ENCODE results near the gene AGMO.

AGMO gene

DNA sequence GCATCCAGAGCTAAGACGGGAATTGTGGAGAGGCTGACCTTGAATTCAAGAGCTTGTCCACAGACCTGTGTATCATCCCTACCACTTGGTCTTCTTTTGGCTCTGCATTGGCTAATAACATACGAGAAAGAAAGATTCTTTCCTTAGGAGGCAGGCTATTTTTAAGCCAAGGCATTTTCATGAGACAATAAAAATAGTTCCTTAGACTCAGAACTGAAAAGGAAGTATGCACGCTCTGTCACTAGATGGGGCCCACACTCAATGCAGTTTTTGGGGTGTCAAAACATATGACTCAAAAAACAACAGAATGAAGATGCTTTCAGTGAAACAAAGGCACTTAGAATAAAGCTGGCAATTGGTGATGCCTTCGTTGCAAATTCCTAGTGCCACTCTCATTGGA is 393.3 kb downstream of the AGMO start:
- Histone ChIP-seq H3K27ac (ENCODE audit: low read length, poor library complexity, severe bottlenecking) (no peak overlapping the region), H3K14ac (ENCODE audit: low read length in 2 of 2) (no peak overlapping the region), H3K27me3 (ENCODE audit: control insufficient read depth in 1 of 2, insufficient read depth in 1 of 2, low read length in 2 of 2) (no peaks in the 10 kb centered on the region), H3K9me3 (ENCODE audit: control insufficient read depth, low read length) (no peaks in the 10 kb centered on the region), H2BK5ac (ENCODE audit: low read depth, low read length, poor library complexity, severe bottlenecking) (no peak overlapping the region), H3K4me2 (ENCODE audit: low read length, poor library complexity, severe bottlenecking) (no peak overlapping the region), H3K4me3 (ENCODE audit: insufficient read depth in 1 of 2, low read depth in 1 of 2, low read length in 2 of 2) (no peak overlapping the region), H3K18ac (ENCODE audit: low read depth in 1 of 2, low read length in 2 of 2) (no peak overlapping the region), H2BK120ac (ENCODE audit: low read depth, low read length) (no peak overlapping the region), H3K23ac (ENCODE audit: low read length in 2 of 2) (no peak overlapping the region), H2BK12ac (ENCODE audit: low read length in 2 of 2) (no peak overlapping the region), H2AK5ac (ENCODE audit: low read length, severe bottlenecking) (no peak overlapping the region), H4K8ac (ENCODE audit: low read length) (no peak overlapping the region), H3K36me3 (ENCODE audit: control insufficient read depth in 1 of 2, insufficient read depth in 2 of 2, low read depth in 1 of 2, low read length in 2 of 2) (no peaks in the 10 kb centered on the region), H2AFZ (ENCODE audit: low read depth, low read length) (no peak overlapping the region), H3K4me1 (ENCODE audit: control insufficient read depth, insufficient read depth, low read depth, low read length) (no peaks in the 10 kb centered on the region), H2BK15ac (ENCODE audit: low read depth, poor library complexity, severe bottlenecking) (no peak overlapping the region), H3K4ac (ENCODE audit: low read depth in 1 of 2, low read length in 2 of 2) (no peak overlapping the region), H4K91ac (ENCODE audit: low read length) (no peak overlapping the region), H3K9ac (ENCODE audit: low read length) (no peak overlapping the region), H3K79me1 (replicated peaks; ENCODE audit: low read length, poor library complexity, severe bottlenecking) (no peaks in the 10 kb centered on the region)
- 86% methylated on average over 4 of the region's 4 CpGs for WGBS
- no peak for DNase-seq

- H4K8ac ChIP-seq (ENCODE audit: low read length): no peak overlapping the region
- no peak overlapping the region for H2AK5ac ChIP-seq (ENCODE audit: low read length, severe bottlenecking)
- no peak overlapping the region for H2BK5ac ChIP-seq (ENCODE audit: low read depth, low read length, poor library complexity, severe bottlenecking)
- H3K9ac ChIP-seq (ENCODE audit: low read length): no peak overlapping the region
- H3K27me3 ChIP-seq (ENCODE audit: control insufficient read depth in 1 of 2, insufficient read depth in 1 of 2, low read length in 2 of 2): no peaks in the 10 kb centered on the region
- no peak overlapping the region for H4K91ac ChIP-seq (ENCODE audit: low read length)
- H2AFZ ChIP-seq (ENCODE audit: low read depth, low read length): no peak overlapping the region
- H3K14ac ChIP-seq (ENCODE audit: low read length in 2 of 2): no peak overlapping the region
- no peaks in the 10 kb centered on the region for H3K79me1 ChIP-seq (replicated peaks; ENCODE audit: low read length, poor library complexity, severe bottlenecking)
- H3K27ac ChIP-seq (ENCODE audit: low read length, poor library complexity, severe bottlenecking): no peak overlapping the region
- no peak overlapping the region for H3K23ac ChIP-seq (ENCODE audit: low read length in 2 of 2)
- no peak overlapping the region for H3K4me2 ChIP-seq (ENCODE audit: low read length, poor library complexity, severe bottlenecking)
- 92% methylated on average over 1 of the region's 3 CpGs for WGBS
- no peak for DNase-seq
- no peaks in the 10 kb centered on the region for H3K36me3 ChIP-seq (ENCODE audit: control insufficient read depth in 1 of 2, insufficient read depth in 2 of 2, low read depth in 1 of 2, low read length in 2 of 2)
- no peak overlapping the region for H2BK120ac ChIP-seq (ENCODE audit: low read depth, low read length)
- no peak overlapping the region for H3K4me3 ChIP-seq (ENCODE audit: insufficient read depth in 1 of 2, low read depth in 1 of 2, low read length in 2 of 2)
- H2BK15ac ChIP-seq (ENCODE audit: low read depth, poor library complexity, severe bottlenecking): no peak overlapping the region
- H3K4me1 ChIP-seq (ENCODE audit: control insufficient read depth, insufficient read depth, low read depth, low read length): no peaks in the 10 kb centered on the region
- no peak overlapping the region for H3K4ac ChIP-seq (ENCODE audit: low read depth in 1 of 2, low read length in 2 of 2)
- H3K18ac ChIP-seq (ENCODE audit: low read depth in 1 of 2, low read length in 2 of 2): no peak overlapping the region
- H3K9me3 ChIP-seq (ENCODE audit: control insufficient read depth, low read length): no peaks in the 10 kb centered on the region
- no peak overlapping the region for H2BK12ac ChIP-seq (ENCODE audit: low read length in 2 of 2)
Observed at GRCh38 chr7:15167912-15168311, 393.9 kb downstream of the AGMO start.

- Histone ChIP-seq H2BK12ac (ENCODE audit: low read length in 2 of 2) (no peak overlapping the region), H3K27me3 (ENCODE audit: control insufficient read depth in 1 of 2, insufficient read depth in 1 of 2, low read length in 2 of 2) (no peaks in the 10 kb centered on the region), H3K4me1 (ENCODE audit: control insufficient read depth, insufficient read depth, low read depth, low read length) (no peaks in the 10 kb centered on the region), H3K9ac (ENCODE audit: low read length) (no peak overlapping the region), H2BK120ac (ENCODE audit: low read depth, low read length) (no peak overlapping the region), H3K79me1 (replicated peaks; ENCODE audit: low read length, poor library complexity, severe bottlenecking) (no peaks in the 10 kb centered on the region), H2BK15ac (ENCODE audit: low read depth, poor library complexity, severe bottlenecking) (no peak overlapping the region), H3K4me3 (ENCODE audit: insufficient read depth in 1 of 2, low read depth in 1 of 2, low read length in 2 of 2) (no peak overlapping the region), H4K8ac (ENCODE audit: low read length) (no peak overlapping the region), H2AFZ (ENCODE audit: low read depth, low read length) (no peak overlapping the region), H2AK5ac (ENCODE audit: low read length, severe bottlenecking) (no peak overlapping the region), H3K23ac (ENCODE audit: low read length in 2 of 2) (no peak overlapping the region), H3K18ac (ENCODE audit: low read depth in 1 of 2, low read length in 2 of 2) (no peak overlapping the region), H4K91ac (ENCODE audit: low read length) (no peak overlapping the region), H3K4me2 (ENCODE audit: low read length, poor library complexity, severe bottlenecking) (no peak overlapping the region), H2BK5ac (ENCODE audit: low read depth, low read length, poor library complexity, severe bottlenecking) (no peak overlapping the region), H3K9me3 (ENCODE audit: control insufficient read depth, low read length) (no peaks in the 10 kb centered on the region), H3K27ac (ENCODE audit: low read length, poor library complexity, severe bottlenecking) (no peak overlapping the region), H3K4ac (ENCODE audit: low read depth in 1 of 2, low read length in 2 of 2) (no peak overlapping the region), H3K14ac (ENCODE audit: low read length in 2 of 2) (no peak overlapping the region), H3K36me3 (ENCODE audit: control insufficient read depth in 1 of 2, insufficient read depth in 2 of 2, low read depth in 1 of 2, low read length in 2 of 2) (no peaks in the 10 kb centered on the region)
- no CpG with 5 or more reads among the region's 1 CpG for WGBS
- no peak for DNase-seq
Observed at GRCh38 chr7:15166620-15167019, 395.2 kb downstream of the AGMO start.

- H3K4me1 ChIP-seq (ENCODE audit: control insufficient read depth, insufficient read depth, low read depth, low read length): no peaks in the 10 kb centered on the region
- no peak overlapping the region for H3K23ac ChIP-seq (ENCODE audit: low read length in 2 of 2)
- no peak overlapping the region for H3K27ac ChIP-seq (ENCODE audit: low read length, poor library complexity, severe bottlenecking)
- no peak overlapping the region for H2BK15ac ChIP-seq (ENCODE audit: low read depth, poor library complexity, severe bottlenecking)
- no peaks in the 10 kb centered on the region for H3K79me1 ChIP-seq (replicated peaks; ENCODE audit: low read length, poor library complexity, severe bottlenecking)
- no peak overlapping the region for H2BK12ac ChIP-seq (ENCODE audit: low read length in 2 of 2)
- no peak overlapping the region for H2AFZ ChIP-seq (ENCODE audit: low read depth, low read length)
- WGBS: no CpG with 5 or more reads among the region's 1 CpG
- H2AK5ac ChIP-seq (ENCODE audit: low read length, severe bottlenecking): no peak overlapping the region
- H3K14ac ChIP-seq (ENCODE audit: low read length in 2 of 2): no peak overlapping the region
- H2BK5ac ChIP-seq (ENCODE audit: low read depth, low read length, poor library complexity, severe bottlenecking): no peak overlapping the region
- no peak for DNase-seq
- H3K36me3 ChIP-seq (ENCODE audit: control insufficient read depth in 1 of 2, insufficient read depth in 2 of 2, low read depth in 1 of 2, low read length in 2 of 2): no peaks in the 10 kb centered on the region
- H4K91ac ChIP-seq (ENCODE audit: low read length): no peak overlapping the region
- H2BK120ac ChIP-seq (ENCODE audit: low read depth, low read length): no peak overlapping the region
- H3K4me2 ChIP-seq (ENCODE audit: low read length, poor library complexity, severe bottlenecking): no peak overlapping the region
- no peak overlapping the region for H3K4ac ChIP-seq (ENCODE audit: low read depth in 1 of 2, low read length in 2 of 2)
- H3K9ac ChIP-seq (ENCODE audit: low read length): no peak overlapping the region
- no peak overlapping the region for H3K18ac ChIP-seq (ENCODE audit: low read depth in 1 of 2, low read length in 2 of 2)
- no peak overlapping the region for H3K4me3 ChIP-seq (ENCODE audit: insufficient read depth in 1 of 2, low read depth in 1 of 2, low read length in 2 of 2)
- H4K8ac ChIP-seq (ENCODE audit: low read length): no peak overlapping the region
- H3K9me3 ChIP-seq (ENCODE audit: control insufficient read depth, low read length): no peaks in the 10 kb centered on the region
- H3K27me3 ChIP-seq (ENCODE audit: control insufficient read depth in 1 of 2, insufficient read depth in 1 of 2, low read length in 2 of 2): no peaks in the 10 kb centered on the region
Observed at GRCh38 chr7:15159261-15159660, 402.6 kb downstream of the AGMO start.

All from mesenchymal stem cell (in vitro differentiated cells and primary cell).